H1 (cell line): Measurements from ENCODE around the gene THBD. TPM values are rescaled to one million over a fixed set of nuclear protein-coding genes. Genes with fewer than 3 reads are reported as not detected.

Source experiments
- CTCF ChIA-PET: fragments of 300-600 bp; sonication (Branson Sonifier 250); formaldehyde crosslinking; loops from one replicate; lab custom pipeline; 2021; ENCODE audit not compliant: partially characterized antibody; lab: Charles Lee
- POLR2A ChIA-PET: fragments of 300-600 bp; sonication (Branson Sonifier 250); formaldehyde crosslinking; loops from one replicate; lab custom pipeline; 2021; ENCODE audit warnings: inconsistent platforms; ENCODE audit not compliant: partially characterized antibody; lab: Charles Lee
- DNase-seq, 2 experiments: peaks; one replicate each; pipeline versions ENCODE4 v3.0.0 to v3.0.0-alpha.2; 2010 to 2022; ENCODE audit warnings: low spot score in 2 of 2, low read depth in 1 of 2, mixed read lengths in 1 of 2
- FAIRE-seq: peaks from 2 replicates; lab custom pipeline; 2011; peaks lifted over from hg19 to GRCh38; lab: Jason Lieb, UNC
- H2AFZ ChIP-seq: 2 replicates; pipeline ENCODE4 v1.8.1; 2012; ENCODE audit warnings: low read length, inconsistent platforms
- H2AK5ac ChIP-seq: 2 replicates; pipeline ENCODE4 v1.6.1; 2013; ENCODE audit warnings: low read depth, low read length
- H2BK120ac ChIP-seq: replicated peaks from 2 replicates; pipeline ENCODE3; 2013; ENCODE audit warnings: low read depth, low read length, inconsistent platforms
- H2BK12ac ChIP-seq: 2 replicates; pipeline ENCODE4 v1.6.1; 2013; ENCODE audit warnings: low read depth, low read length
- H2BK15ac ChIP-seq: 2 replicates; pipeline ENCODE4 v1.6.1; 2013; ENCODE audit warnings: low read length
- H2BK20ac ChIP-seq: 2 replicates; pipeline ENCODE4 v1.6.1; 2013; ENCODE audit warnings: low read length
- H2BK5ac ChIP-seq: 2 replicates; pipeline ENCODE4 v1.6.1; 2013; ENCODE audit warnings: low read depth, low read length
- H3K14ac ChIP-seq: 2 replicates; pipeline ENCODE4 v1.6.1; 2013; ENCODE audit warnings: inconsistent platforms; ENCODE audit not compliant: insufficient read length
- H3K18ac ChIP-seq: 2 replicates; pipeline ENCODE4 v1.6.1; 2013; ENCODE audit warnings: low read length; ENCODE audit errors: extremely low read depth
- H3K23ac ChIP-seq: 2 replicates; pipeline ENCODE4 v1.6.1; 2013; ENCODE audit warnings: inconsistent platforms; ENCODE audit not compliant: insufficient read length
- H3K23me2 ChIP-seq: 2 replicates; pipeline ENCODE4 v1.6.1; 2013; ENCODE audit warnings: low read depth, low read length
- H3K27ac ChIP-seq: 2 replicates; pipeline ENCODE4 v1.6.1; 2011; ENCODE audit warnings: low read depth, low read length, inconsistent platforms
- H3K27me3 ChIP-seq, 4 experiments: replicated peaks in 1 of 4; 1 replicate in 1 of 4; 2 replicates in 3 of 4; pipeline versions ENCODE4 v1.6.1 to v1.8.1; 2011 to 2013; ENCODE audit warnings: low read length in 3 of 4, mild to moderate bottlenecking in 3 of 4, inconsistent platforms in 2 of 4, mixed read lengths in 2 of 4, moderate library complexity in 1 of 4; ENCODE audit not compliant: control insufficient read depth in 3 of 4, insufficient read depth in 3 of 4; ENCODE audit errors: extremely low read depth in 1 of 4
- H3K36me3 ChIP-seq, 4 experiments: 2 replicates each; pipeline versions ENCODE4 v1.6.1 to v1.8.1; 2011 to 2013; ENCODE audit warnings: mild to moderate bottlenecking in 4 of 4, low read length in 3 of 4, moderate library complexity in 2 of 4, control low read depth in 1 of 4, inconsistent platforms in 1 of 4; ENCODE audit not compliant: insufficient read depth in 4 of 4, control insufficient read depth in 2 of 4
- H3K4ac ChIP-seq: replicated peaks from 2 replicates; pipeline ENCODE3; 2013; ENCODE audit warnings: low read length, low read depth, mixed read lengths, inconsistent platforms; ENCODE audit not compliant: insufficient read length
- H3K4me1 ChIP-seq, 4 experiments: replicated peaks in 1 of 4; 1 replicate in 1 of 4; 2 replicates in 3 of 4; pipeline versions ENCODE4 v1.6.1 to v1.8.1; 2011 to 2013; ENCODE audit warnings: low read length in 3 of 4, inconsistent platforms in 2 of 4, mixed read lengths in 1 of 4; ENCODE audit not compliant: insufficient read depth in 4 of 4, control insufficient read depth in 3 of 4
- H3K4me2 ChIP-seq, 2 experiments: 2 replicates each; pipeline versions ENCODE4 v1.6.1 to v1.8.1; 2011 to 2013; ENCODE audit warnings: low read depth in 2 of 2, low read length in 2 of 2, control low read depth in 1 of 2, inconsistent platforms in 1 of 2, mild to moderate bottlenecking in 1 of 2; ENCODE audit not compliant: insufficient read depth in 1 of 2
- H3K4me3 ChIP-seq, 4 experiments: fragments of 200-600, 300-600 bp in 1 of 4; sonication (generic), shearing (Covaris generic), sonication (Bioruptor Twin) in 1 of 4; 2 replicates each; pipeline versions ENCODE4 v1.5.1 to v1.8.1; 2011 to 2016; ENCODE audit warnings: low read length in 4 of 4, low read depth in 3 of 4, control low read depth in 2 of 4, inconsistent platforms in 2 of 4, mild to moderate bottlenecking in 2 of 4, mixed read lengths in 1 of 4, moderate library complexity in 1 of 4; ENCODE audit not compliant: insufficient read depth in 2 of 4; ENCODE audit errors: extremely low read depth in 1 of 4
- H3K56ac ChIP-seq: replicated peaks from 2 replicates; pipeline ENCODE3; 2013; ENCODE audit warnings: low read depth, mild to moderate bottlenecking, mixed read lengths, low read length, inconsistent platforms; ENCODE audit not compliant: insufficient read length
- H3K79me1 ChIP-seq: 2 replicates; pipeline ENCODE4 v1.6.1; 2013; ENCODE audit warnings: low read depth, low read length, control low read depth
- H3K79me2 ChIP-seq, 2 experiments: 2 replicates each; pipeline versions ENCODE4 v1.6.1 to v1.8.1; 2012 to 2013; ENCODE audit warnings: low read length in 2 of 2, mild to moderate bottlenecking in 2 of 2, inconsistent platforms in 1 of 2; ENCODE audit not compliant: insufficient read depth in 2 of 2, control insufficient read depth in 1 of 2
- H3K9ac ChIP-seq, 4 experiments: replicated peaks in 1 of 4; 1 replicate in 1 of 4; 2 replicates in 3 of 4; pipeline versions ENCODE4 v1.6.1 to v1.8.1; 2011 to 2013; ENCODE audit warnings: low read depth in 3 of 4, low read length in 3 of 4, control low read depth in 2 of 4, mild to moderate bottlenecking in 2 of 4, moderate library complexity in 2 of 4, inconsistent platforms in 1 of 4; ENCODE audit errors: extremely low read depth in 1 of 4
- H3K9me3 ChIP-seq, 2 experiments: 2 replicates each; pipeline versions ENCODE4 v1.6.1 to v1.8.1; 2012 to 2013; ENCODE audit warnings: mild to moderate bottlenecking in 2 of 2, moderate library complexity in 2 of 2, control low read depth in 1 of 2, inconsistent platforms in 1 of 2, low read depth in 1 of 2, low read length in 1 of 2, mixed read lengths in 1 of 2; ENCODE audit not compliant: insufficient read depth in 2 of 2
- H4K20me1 ChIP-seq, 2 experiments: replicated peaks in 1 of 2; 2 replicates each; pipeline versions ENCODE3 to v1.8.1; 2011 to 2013; ENCODE audit warnings: inconsistent platforms in 2 of 2, low read length in 2 of 2, mild to moderate bottlenecking in 1 of 2; ENCODE audit not compliant: insufficient read depth in 2 of 2, control insufficient read depth in 1 of 2
- H4K5ac ChIP-seq: 2 replicates; pipeline ENCODE4 v1.6.1; 2013; ENCODE audit warnings: low read length, low read depth, mixed read lengths, inconsistent platforms; ENCODE audit not compliant: insufficient read length
- H4K8ac ChIP-seq: 2 replicates; pipeline ENCODE4 v1.8.0; 2013; ENCODE audit warnings: mild to moderate bottlenecking, moderate library complexity, low read length, inconsistent platforms; ENCODE audit not compliant: insufficient read depth; ENCODE audit errors: extremely low read depth
- H4K91ac ChIP-seq: replicated peaks from 2 replicates; pipeline ENCODE3; 2013; ENCODE audit warnings: low read length, mixed read lengths, inconsistent platforms; ENCODE audit not compliant: insufficient read length
- BACH1 ChIP-seq: IDR thresholded peaks from 2 replicates; pipeline ENCODE4 v1.6.1; 2012; ENCODE audit warnings: low read length, improper control_type of control experiment
- HDAC6 ChIP-seq: IDR thresholded peaks from one replicate; pipeline ENCODE4 v1.7.1; 2012; ENCODE audit warnings: low read depth, mild to moderate bottlenecking, inconsistent platforms, low read length, moderate library complexity
- WGBS, 2 experiments: shearing (Covaris generic) in 1 of 2; methylation state at CpG; one replicate each; pipeline versions ENCODE4 v1.1.6 to v1.1.7; 2013 to 2015; ENCODE audit warnings: low lambda C conversion rate in 2 of 2, mixed read lengths in 2 of 2, inconsistent platforms in 1 of 2, low coverage in 1 of 2, missing lambda C conversion rate in 1 of 2; ENCODE audit not compliant: insufficient replicate concordance in 2 of 2, insufficient coverage in 1 of 2, insufficient read length in 1 of 2; ENCODE audit errors: extremely low coverage in 1 of 2, missing lambda C conversion rate in 1 of 2; 5-methylcytosine and 5-hydroxymethylcytosine counted together
- polyA plus RNA-seq, 7 experiments: library from polyadenylated mRNA; depleted of rRNA in 3 of 7; stranded (reverse) in 5 of 7; unstranded in 2 of 7; fragments of >200 nt in 5 of 7; fragments of 200-250 nt in 2 of 7; gene quantifications; 1 replicate in 5 of 7; 2 replicates in 1 of 7; 4 replicates in 1 of 7; pipeline versions ENCODE4 v1.2.1 to v1.2.3, GENCODE V29; 2011 to 2013; ENCODE audit warnings: missing spikeins in 2 of 7, mixed read lengths in 2 of 7
- total RNA-seq: library from RNA; stranded (reverse); fragmentation: NEBNext Ultra II Directional; extraction: Animal tissue kit (Norgen Biotek cat#: 25700); gene quantifications from 2 replicates; pipeline ENCODE4 v1.2.1, GENCODE V29; 2021

Gene THBD
- total and polyA plus RNA-seq, 2 of the 8 experiments (the other 6 are each of a cell fraction or from before 2014, with no cell fraction given): 0.21 to 0.43 TPM

DNA sequence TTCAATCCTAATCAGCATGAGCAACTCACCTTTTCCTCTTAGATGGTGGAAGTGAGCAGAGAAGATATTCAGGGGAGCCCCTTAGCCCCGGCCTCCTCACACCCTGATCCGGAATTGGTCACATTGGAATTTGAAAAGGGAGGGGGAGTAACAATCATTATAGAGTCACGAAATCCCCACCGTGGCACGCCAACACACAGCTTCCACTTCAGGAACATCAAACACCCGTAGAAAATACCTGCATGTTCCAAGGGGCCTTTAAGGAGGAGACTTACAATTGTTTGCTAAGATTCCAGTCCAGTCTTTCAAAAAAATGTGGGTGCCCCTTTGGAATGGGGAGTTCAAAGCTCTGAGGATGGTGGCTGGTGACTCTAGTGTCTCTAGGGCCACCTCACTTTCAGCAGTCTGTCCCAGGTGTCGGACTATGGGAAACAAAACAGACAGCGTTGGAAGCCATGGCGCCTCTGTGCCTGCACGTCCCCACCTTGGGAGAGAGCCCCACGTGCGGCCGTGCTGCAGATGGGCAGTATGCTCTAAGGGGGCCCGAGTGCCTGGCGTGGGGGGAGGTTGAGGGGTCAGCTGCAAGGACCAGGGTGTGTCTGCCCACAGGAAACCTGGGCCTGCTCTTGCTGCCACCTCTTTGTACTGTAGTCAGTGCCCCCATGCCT, 34.2 kb upstream of the THBD start:
- Histone ChIP-seq H2BK120ac (no peak overlapping the region), H3K4ac (no peak overlapping the region), H4K5ac (no peak overlapping the region), H4K8ac (peak overlapping the region; percentile 75), H2AFZ (no peak overlapping the region), H3K9ac (no peak overlapping the region), H3K36me3 (no peaks in the 10 kb centered on the region), H4K20me1 (no peaks in the 10 kb centered on the region), H4K91ac (no peak overlapping the region), H3K56ac (no peak overlapping the region), H2AK5ac (no peak overlapping the region), H3K18ac (no peak overlapping the region), H2BK20ac (no peak overlapping the region), H3K27ac (no peak overlapping the region), H3K27me3 (no peaks in the 10 kb centered on the region), H3K4me1 (peaks cover 0 to 7% (median 2%) of the 10 kb centered on the region in 4 experiments; a peak in 2 of 7 replicates), H2BK12ac (no peak overlapping the region), H2BK15ac (no peak overlapping the region; the same call in 1 of the 2 replicates), H3K79me1 (no peaks in the 10 kb centered on the region), H3K4me3 (no peak overlapping the region), H3K79me2 (no peaks in the 10 kb centered on the region), H3K23me2 (no peaks in the 10 kb centered on the region), H3K9me3 (no peaks in the 10 kb centered on the region), H3K14ac (no peak overlapping the region), H3K23ac (no peak overlapping the region), H2BK5ac (no peak overlapping the region), H3K4me2 (no peak overlapping the region)
- FAIRE-seq (no peak), DNase-seq (no peak)
- ChIA-PET POLR2A (no interaction called here), CTCF (interaction anchor here (1.2 to 2.1 kb wide), 4 partner anchors 8 to 118 kb away, joined by 3 to 6 read pairs (median 5); no protein-coding TSS in a partner anchor)
- TF ChIP-seq BACH1 (no peak), HDAC6 (no peak)
- WGBS, 2 experiments: 84% methylated on average over 15 of the region's 15 CpGs; no CpG with 5 or more reads in 1 of the 2 experiments
